Subcutaneous abdominal adipose tissue (tissue), 5 donors: ENCODE measurements around the gene HLA-DOB.
A peak's percentile ranks its signal among the peaks of the same experiment; 100 is the strongest.
"Not testable (repeated sequence)": the region's sequence is repeated elsewhere in the genome, so short reads cannot be mapped to it uniquely, and the experiment has no call there.

Experiments used
- H3K27ac ChIP-seq: one replicate; pipeline ENCODE4 v1.7.0; 2013; ENCODE audit warnings: low read depth, mild to moderate bottlenecking, inconsistent platforms, low read length, moderate library complexity
- H3K27me3 ChIP-seq, 5 donors: one replicate each; pipeline ENCODE4 v1.7.0; 2013; ENCODE audit warnings: low read length in 5 of 5, inconsistent platforms in 1 of 5; ENCODE audit not compliant: control insufficient read depth in 5 of 5, insufficient read depth in 4 of 5
- H3K36me3 ChIP-seq, 5 donors: one replicate each; pipeline ENCODE4 v1.7.0; 2013; ENCODE audit warnings: low read length in 5 of 5; ENCODE audit not compliant: control insufficient read depth in 5 of 5, insufficient read depth in 5 of 5
- H3K4me1 ChIP-seq, 5 donors: one replicate each; pipeline ENCODE4 v1.7.0; 2013; ENCODE audit warnings: low read length in 5 of 5, mild to moderate bottlenecking in 3 of 5, moderate library complexity in 1 of 5; ENCODE audit not compliant: control insufficient read depth in 5 of 5, insufficient read depth in 5 of 5
- H3K4me3 ChIP-seq, 5 donors: one replicate each; pipeline ENCODE4 v1.7.0; 2013; ENCODE audit warnings: low read length in 5 of 5, low read depth in 1 of 5
- H3K9ac ChIP-seq, 5 donors: one replicate each; pipeline ENCODE4 v1.7.0; 2013; ENCODE audit warnings: low read length in 5 of 5, mild to moderate bottlenecking in 4 of 5, moderate library complexity in 3 of 5
- H3K9me3 ChIP-seq, 5 donors: one replicate each; pipeline ENCODE4 v1.7.0; 2013; ENCODE audit warnings: low read length in 5 of 5; ENCODE audit not compliant: control insufficient read depth in 5 of 5
- donor health status: healthy.
- donor health status: healthy.
- donor health status: healthy.
- donor health status: healthy.
- donor health status: healthy.

HLA-DOB gene

GRCh38 chr6:32796848-32797776, 19.7 kb downstream of the HLA-DOB start:
- Histone ChIP-seq H3K9ac (peak overlapping the region in 2 of 5 donors; percentile 14 to 25), H3K4me1 (peaks cover 4 to 11% (median 8%) of the 10 kb centered on the region in 5 donors), H3K36me3 (no peaks in the 10 kb centered on the region), H3K27me3 (peaks cover 0 to 17% (median 8%) of the 10 kb centered on the region in 5 donors), H3K4me3 (peak overlapping the region; percentile 29 to 51 (median 39)), H3K9me3 (peaks cover 0 to 6% (median 5%) of the 10 kb centered on the region in 5 donors), H3K27ac (no peak overlapping the region)

- Histone ChIP-seq H3K27ac (no peak overlapping the region), H3K4me1 (peaks cover 4 to 11% (median 8%) of the 10 kb centered on the region in 5 donors), H3K9me3 (peaks cover 0 to 6% (median 5%) of the 10 kb centered on the region in 5 donors), H3K27me3 (peaks cover 0 to 12% (median 8%) of the 10 kb centered on the region in 5 donors), H3K36me3 (no peaks in the 10 kb centered on the region), H3K9ac (no peak overlapping the region), H3K4me3 (no peak overlapping the region)
These were observed 22.3 kb downstream of the HLA-DOB start for GRCh38 chr6:32794510-32794909.

DNA sequence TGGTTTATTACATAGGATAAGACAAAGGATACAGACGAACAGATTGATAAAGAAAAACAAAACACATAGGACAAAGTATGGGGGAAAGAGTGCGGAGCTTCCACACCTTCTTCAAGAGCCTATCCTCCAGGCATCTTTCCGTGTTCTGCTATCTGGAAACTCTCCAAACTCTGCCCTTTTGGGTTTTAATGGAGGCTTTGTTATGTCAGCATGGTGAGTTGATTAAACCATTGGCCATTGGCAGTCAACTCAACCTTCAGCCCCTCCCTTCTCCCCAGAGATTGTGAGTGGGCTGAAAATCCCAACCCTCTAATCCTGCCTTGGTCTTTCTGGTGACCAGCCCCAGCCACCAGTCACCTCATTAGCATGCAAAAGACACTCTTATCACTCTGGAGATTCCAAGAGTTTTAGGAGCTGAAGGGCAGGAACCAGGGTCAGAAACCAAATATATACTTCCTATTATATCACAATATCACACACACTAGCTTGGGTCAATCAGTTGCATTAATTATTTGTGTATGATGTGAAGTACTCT, 23.8 kb downstream of the HLA-DOB start:
- Histone ChIP-seq H3K4me1 (peaks cover 4 to 11% (median 8%) of the 10 kb centered on the region in 5 donors), H3K9ac (no peak overlapping the region), H3K27me3 (peaks cover 0 to 12% (median 3%) of the 10 kb centered on the region in 5 donors), H3K27ac (no peak overlapping the region), H3K36me3 (no peaks in the 10 kb centered on the region), H3K9me3 (no peaks in the 10 kb centered on the region), H3K4me3 (no peak overlapping the region)

DNA sequence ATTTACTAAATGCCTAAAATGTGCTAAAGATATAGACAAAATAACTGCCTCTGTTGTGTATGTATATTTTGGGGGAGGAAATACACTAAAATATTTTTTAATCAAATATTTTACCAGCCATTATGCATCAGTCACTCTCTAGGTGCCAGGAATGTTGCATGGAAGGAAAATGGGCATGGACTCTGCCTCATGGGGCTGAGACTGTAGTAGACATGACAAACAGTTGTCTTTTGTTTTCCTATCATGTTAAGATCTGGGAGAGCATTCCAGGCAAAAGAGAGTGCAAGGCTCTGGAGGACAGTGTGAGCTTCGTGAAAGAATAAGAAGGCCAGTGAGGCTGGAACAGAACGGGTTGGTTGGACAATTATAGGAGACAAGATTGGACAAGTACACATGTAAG, 26.5 kb downstream of the HLA-DOB start:
- H3K36me3 ChIP-seq: no peaks in the 10 kb centered on the region
- H3K27me3 ChIP-seq: peaks cover 0 to 12% (median 0%) of the 10 kb centered on the region in 5 donors
- no peak overlapping the region for H3K9ac ChIP-seq
- H3K4me1 ChIP-seq: peaks cover 0 to 3% (median 0%) of the 10 kb centered on the region in 5 donors
- H3K27ac ChIP-seq: no peak overlapping the region
- H3K9me3 ChIP-seq: no peaks in the 10 kb centered on the region
- no peak overlapping the region for H3K4me3 ChIP-seq

DNA sequence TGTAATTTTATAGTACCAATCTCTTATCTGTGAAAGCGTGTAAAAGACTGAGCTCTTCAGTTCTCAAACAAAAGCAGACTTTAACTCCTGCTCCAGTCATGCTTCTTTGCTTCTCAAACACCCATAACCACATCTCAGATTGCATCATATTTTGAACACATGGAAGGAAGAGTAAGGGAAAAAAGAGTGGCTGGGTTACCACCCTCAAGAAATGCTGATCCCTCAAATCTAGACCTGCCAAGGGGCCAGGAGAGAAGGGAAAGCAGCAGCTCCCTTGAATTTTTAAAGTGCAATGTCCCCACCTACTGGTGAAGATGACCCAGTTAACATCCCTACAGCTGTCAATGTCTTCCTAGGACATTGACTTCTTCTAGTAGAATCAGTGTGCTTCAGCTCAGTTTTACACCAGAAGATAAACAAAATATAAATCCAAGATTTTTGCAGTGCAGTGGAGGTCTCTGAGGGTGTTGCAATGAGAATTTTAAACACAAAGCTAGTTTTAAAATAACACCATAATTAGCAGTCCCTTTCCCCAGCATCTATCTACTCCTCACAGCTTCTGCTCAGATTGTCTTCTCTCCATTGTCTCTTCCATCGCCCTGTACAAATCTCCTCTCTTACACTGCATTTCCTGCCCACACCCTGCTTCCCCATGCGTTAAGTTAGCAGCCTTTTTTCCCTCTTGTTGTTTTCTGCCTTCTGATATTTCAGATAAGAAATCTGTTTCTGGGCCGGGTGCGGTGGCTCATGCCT, 30.8 kb downstream of the HLA-DOB start:
- H3K4me1 ChIP-seq: peaks cover 0 to 2% (median 0%) of the 10 kb centered on the region in 5 donors
- no peak overlapping the region for H3K9ac ChIP-seq
- no peaks in the 10 kb centered on the region for H3K27me3 ChIP-seq
- H3K36me3 ChIP-seq: no peaks in the 10 kb centered on the region
- H3K9me3 ChIP-seq: no peaks in the 10 kb centered on the region
- H3K27ac ChIP-seq: no peak overlapping the region
- no peak overlapping the region for H3K4me3 ChIP-seq

- H3K27ac ChIP-seq, H3K27me3 ChIP-seq, H3K4me1 ChIP-seq, H3K9ac ChIP-seq, H3K36me3 ChIP-seq, H3K9me3 ChIP-seq, H3K4me3 ChIP-seq: not testable (repeated sequence)
These were observed 33.9 kb downstream of the HLA-DOB start for GRCh38 chr6:32782923-32783322.

DNA sequence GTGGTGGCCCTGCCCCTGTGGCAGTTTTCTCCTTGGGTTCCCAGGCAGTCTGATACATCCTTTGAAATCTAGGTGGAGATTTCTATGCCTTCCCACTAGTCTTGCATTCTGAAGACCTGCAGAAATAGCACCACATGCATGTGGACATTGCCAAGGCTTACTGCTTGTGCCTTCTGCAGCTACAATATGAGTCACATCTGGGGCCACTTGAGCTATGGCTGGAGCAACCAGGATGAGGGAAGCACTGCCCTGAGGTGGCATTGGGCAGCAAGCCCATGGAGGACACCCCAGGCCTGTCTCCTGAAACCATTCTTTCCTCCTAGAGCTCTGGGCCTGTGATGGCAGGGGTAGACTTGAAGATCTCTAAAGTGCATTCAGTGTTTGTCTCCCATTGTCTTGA, 37.8 kb downstream of the HLA-DOB start:
- H3K36me3 ChIP-seq: no peaks in the 10 kb centered on the region

DNA sequence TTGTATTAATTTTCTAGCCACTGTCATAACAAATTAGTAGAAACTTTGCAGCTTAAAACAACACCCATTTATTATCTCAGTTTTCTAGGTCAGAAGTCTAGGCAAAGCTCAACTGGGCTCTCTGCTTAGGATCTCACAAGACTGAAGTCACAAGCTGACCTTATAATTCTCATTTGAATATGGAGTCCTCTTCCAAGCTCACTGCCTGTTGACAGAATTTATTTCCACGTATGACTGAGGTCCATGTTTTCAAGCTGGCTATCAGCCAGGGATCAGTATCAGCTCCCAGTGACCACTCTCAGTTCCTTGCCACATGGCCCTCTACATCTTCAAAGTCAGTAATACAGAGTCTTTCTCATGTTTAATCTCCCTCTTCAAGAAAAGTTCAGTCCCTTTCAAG, 41.7 kb downstream of the HLA-DOB start:
- Histone ChIP-seq H3K4me3 (no peak overlapping the region), H3K36me3 (no peaks in the 10 kb centered on the region), H3K9me3 (no peaks in the 10 kb centered on the region), H3K4me1 (no peaks in the 10 kb centered on the region), H3K27me3 (peaks cover 0 to 4% (median 0%) of the 10 kb centered on the region in 5 donors), H3K9ac (no peak overlapping the region), H3K27ac (no peak overlapping the region)

More for the DNA sequence above, 37.8 kb downstream of the HLA-DOB start:
- Histone ChIP-seq H3K4me1 (no peaks in the 10 kb centered on the region), H3K27ac (no peak overlapping the region), H3K4me3 (no peak overlapping the region), H3K9me3 (no peaks in the 10 kb centered on the region), H3K9ac (no peak overlapping the region), H3K27me3 (no peaks in the 10 kb centered on the region)

GRCh38 chr6:32774426-32774825, 42.4 kb downstream of the HLA-DOB start:
- Histone ChIP-seq H3K9ac (no peak overlapping the region), H3K4me3 (no peak overlapping the region), H3K36me3 (no peaks in the 10 kb centered on the region), H3K27ac (no peak overlapping the region), H3K9me3 (no peaks in the 10 kb centered on the region), H3K27me3 (peaks cover 0 to 6% (median under 1%) of the 10 kb centered on the region in 5 donors), H3K4me1 (no peaks in the 10 kb centered on the region)
